Measurements from ENCODE around the gene NMNAT3.

NMNAT3 gene

DNA sequence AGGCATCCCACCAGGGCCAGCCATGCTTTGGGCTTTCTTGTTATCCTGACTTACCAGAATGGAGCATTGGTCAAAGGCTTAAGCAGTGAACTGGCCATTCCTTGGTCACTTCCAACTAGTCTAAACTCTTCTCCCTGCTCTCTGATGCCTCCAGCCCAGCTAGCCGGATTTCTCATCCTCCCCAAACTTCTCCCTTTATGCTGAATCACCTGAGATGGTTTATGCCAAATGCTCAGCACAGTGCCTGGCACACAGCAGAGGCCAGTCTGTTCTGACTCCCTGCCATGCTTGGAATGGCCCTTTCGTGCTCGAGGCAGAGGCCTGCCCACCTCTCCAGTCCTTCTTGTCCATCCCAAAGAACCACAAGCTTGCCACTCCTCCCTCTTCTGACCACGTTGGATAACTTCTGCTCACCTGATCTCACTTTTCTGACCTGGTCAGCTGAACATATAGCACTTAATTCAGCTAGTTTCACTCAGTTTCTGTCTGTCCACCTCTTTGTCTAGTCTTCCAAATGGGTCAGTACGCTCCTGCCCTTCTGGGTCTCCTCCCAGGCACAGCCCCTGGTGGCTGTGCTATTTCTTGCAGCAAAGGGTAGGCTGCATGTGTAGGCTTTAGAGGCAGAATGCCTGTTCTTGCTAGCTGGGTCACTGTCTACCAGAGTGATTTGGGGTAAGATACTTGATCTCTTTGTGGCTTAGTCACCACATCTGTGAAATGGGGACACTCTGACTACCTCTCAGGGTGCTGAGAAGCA is 136.1 kb downstream of the NMNAT3 start:
- DNase-seq (ENCODE audit: low spot score) = no peak

DNA sequence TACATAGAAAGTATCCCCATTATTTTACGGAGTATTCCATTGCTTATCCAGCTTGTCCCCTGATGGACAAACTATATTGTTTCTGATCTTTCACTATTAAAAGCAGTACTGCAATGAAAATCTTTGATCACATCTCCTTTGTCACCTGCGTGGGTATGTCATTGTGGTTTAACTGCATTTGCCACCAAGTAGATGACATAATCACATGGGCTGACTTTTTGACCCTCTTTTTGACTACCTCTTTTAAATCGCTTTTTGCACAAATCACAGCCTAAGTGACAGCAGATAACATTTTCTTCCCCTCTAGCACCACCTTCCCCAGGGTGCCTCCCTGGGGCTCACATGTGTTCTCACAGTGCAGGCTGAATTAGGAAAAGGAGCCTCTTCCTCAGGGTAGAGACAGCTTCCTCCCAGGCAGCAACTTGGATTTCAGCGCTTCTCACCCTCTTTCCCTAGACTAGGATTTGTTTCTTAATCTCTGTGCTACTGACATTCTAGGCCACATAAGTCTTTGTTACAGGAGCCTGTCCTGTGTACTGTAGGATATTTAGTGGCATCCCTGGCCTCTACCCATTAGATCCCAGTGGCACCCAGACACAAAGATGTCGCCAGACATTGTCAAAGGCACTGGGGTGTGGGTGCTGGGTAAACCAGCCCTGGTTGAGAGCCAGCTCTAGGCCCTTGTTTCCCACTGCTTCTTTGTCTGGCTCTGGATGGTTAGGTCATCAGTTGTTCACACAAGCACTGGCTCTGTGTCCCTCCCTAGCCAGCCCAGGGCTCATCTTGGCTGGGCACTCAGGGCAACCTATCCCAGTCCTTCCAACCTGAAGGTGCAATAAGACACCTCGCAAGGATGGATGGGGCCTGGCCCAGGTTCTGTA is 136.9 kb downstream of the NMNAT3 start:
- no peak for DNase-seq (ENCODE audit: low spot score)

- no peak for DNase-seq (ENCODE audit: low spot score)
Measured at GRCh38 chr3:139538733-139539132, 139.0 kb downstream of the NMNAT3 start.

DNA sequence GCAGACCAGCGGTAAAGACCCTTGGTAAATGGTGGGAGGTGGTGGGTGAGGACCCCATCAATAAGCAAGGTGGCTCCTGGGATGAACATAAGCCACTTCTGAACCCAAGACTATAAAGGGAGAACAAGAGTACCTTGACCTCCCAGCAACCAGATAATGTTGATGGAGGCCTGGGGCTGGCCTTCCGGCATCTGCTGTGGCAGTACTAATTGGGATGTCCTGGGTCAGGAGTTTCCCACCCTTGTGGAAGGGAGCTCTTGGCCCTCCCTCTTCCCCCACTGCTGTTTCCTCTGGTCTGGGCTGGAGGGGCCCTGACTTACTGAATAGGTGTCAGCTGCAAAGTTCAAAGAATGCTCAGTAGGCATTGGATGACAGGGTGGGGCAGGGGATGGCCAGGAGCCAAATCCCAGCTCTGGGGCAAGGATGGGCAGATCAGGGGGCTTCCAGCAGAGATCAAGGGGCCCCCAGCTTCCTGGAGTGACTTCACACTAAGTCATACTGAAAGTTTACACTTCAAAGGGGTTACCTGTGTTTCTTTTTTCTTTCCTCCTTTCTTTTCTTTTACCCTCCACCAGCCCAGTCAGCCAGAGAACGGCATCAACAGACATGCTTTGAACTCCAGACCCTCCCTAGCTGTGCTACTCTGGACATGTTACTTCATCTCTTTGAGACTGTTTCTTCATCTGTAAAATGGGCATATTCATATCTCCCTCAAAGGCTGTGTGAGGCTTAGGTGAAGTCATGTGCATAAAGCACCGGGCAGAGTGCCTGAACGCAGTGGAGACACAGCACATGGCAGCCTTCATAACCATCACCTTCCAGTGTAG is 139.8 kb downstream of the NMNAT3 start:
- DNase-seq (ENCODE audit: low spot score) = no peak

- no peak for DNase-seq (ENCODE audit: low spot score)
Measured at GRCh38 chr3:139537361-139537760, 140.4 kb downstream of the NMNAT3 start.

- DNase-seq (ENCODE audit: low spot score) = no peak
Measured at GRCh38 chr3:139534992-139535879, 142.5 kb downstream of the NMNAT3 start.

- no peak for DNase-seq (ENCODE audit: low spot score)
Measured at GRCh38 chr3:139534455-139534812, 143.3 kb downstream of the NMNAT3 start.

- no peak for DNase-seq (ENCODE audit: low spot score)
Measured at GRCh38 chr3:139533781-139534454, 143.9 kb downstream of the NMNAT3 start.

DNA sequence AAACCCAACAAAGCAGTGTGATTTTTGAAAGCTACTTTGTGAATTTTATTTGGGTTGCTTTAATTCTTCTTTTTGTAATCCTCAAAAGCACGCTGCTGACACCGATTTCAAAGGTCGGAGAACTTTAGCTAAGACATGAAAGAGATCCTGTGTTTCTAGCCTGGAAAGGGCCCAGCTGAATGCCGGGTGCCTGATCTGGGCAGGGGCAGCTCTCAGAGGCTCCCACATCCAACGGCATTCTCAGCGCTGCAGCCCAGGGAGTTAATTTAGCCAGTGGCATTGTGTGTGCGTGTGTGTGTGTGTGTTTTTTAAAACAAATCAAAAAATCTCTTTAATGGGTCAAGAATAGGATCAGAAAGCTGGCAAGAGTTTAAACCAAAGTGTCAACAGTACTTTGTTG is 144.8 kb downstream of the NMNAT3 start:
- no peak for DNase-seq (ENCODE audit: low spot score)

- DNase-seq (ENCODE audit: low spot score) = no peak
Measured at GRCh38 chr3:139530717-139531116, 147.1 kb downstream of the NMNAT3 start.

GRCh38 chr3:139529662-139530061 is 148.1 kb downstream of the NMNAT3 start:
- DNase-seq (ENCODE audit: low spot score) = no peak

DNA sequence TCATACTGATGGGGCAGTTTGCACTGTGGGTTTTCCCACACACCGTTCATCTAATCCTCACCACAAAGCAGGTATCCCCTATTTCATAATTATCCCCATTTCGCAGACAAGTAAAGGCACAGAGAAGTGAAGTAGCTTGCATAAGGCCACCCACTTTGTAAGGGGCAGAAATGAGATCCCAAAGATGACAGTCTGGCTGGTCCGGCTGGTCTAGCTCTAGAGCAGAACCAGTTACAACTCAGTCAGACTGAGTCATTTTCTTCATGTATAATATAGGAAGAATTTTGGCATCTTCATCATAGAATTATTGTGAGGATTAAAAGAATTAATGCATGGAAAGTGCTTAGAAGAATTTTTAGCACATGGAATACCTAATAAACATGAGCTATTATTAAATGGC is 148.8 kb downstream of the NMNAT3 start:
- no peak for DNase-seq (ENCODE audit: low spot score)

GRCh38 chr3:139528281-139528680 is 149.5 kb downstream of the NMNAT3 start:
- no peak for DNase-seq (ENCODE audit: low spot score)

GRCh38 chr3:139527265-139527664 is 150.5 kb downstream of the NMNAT3 start:
- DNase-seq (ENCODE audit: low spot score) = no peak

DNA sequence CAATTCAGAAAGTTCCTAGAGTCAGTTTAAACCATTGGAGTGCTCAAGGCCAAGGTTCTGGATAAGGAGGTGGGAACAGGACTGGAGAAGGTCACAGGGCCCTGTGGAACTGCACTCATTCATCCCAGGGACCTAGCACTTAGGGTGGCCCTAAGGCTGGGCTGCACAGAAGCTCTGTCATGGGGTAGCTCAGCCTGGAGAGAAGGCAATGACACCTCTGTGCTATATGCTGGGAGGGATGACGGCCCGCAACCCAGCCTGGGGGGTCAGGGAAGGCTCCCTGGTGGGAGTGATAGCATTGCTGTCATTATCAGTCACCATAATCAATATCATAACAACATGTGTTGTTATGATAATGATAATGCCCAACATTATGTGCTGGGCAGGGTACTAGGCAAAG is 151.6 kb downstream of the NMNAT3 start:
- no peak for DNase-seq (ENCODE audit: low spot score)

DNA sequence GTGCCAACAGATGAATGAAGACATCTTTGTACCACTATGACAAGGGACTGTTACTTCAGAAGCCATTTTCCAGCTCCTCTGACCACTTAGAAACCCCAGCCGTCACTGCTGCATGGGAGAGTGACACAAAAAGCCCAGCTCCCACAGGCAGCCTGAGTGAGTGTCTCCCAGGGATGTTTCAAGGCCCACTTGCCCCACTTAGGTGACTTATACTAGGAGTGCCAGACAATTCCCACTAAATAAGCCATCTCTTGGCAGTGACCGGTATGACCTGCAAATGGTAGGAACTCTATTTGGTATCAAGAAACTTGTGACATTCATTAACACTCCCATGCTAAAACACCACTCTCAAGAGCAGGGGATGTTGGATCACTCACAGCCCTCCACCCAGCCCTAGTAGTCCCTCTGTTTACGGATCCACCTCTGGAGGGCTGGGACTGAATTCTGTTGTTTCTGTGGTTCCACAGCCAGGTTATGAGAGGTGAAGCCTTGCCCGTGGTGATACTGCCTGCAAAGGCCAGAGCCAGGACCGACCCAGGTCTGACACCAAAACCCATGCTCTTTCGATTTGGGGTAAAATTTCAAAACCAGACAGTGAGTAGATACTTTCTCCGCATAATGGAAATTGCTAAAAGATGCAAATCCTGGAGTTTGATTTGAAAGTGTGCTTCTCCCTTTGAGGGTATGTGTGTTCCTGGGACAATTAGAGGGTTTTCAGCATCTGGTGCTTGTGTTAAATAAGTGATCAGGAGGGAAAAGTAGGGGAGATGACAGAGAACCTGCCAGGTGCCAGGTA is 152.7 kb downstream of the NMNAT3 start:
- DNase-seq (ENCODE audit: low spot score) = no peak

GRCh38 chr3:139523718-139524117 is 154.1 kb downstream of the NMNAT3 start:
- DNase-seq (ENCODE audit: low spot score) = peak; percentile 5

GRCh38 chr3:139523166-139523565 is 154.6 kb downstream of the NMNAT3 start:
- DNase-seq (ENCODE audit: low spot score) = peak; percentile 2

DNA sequence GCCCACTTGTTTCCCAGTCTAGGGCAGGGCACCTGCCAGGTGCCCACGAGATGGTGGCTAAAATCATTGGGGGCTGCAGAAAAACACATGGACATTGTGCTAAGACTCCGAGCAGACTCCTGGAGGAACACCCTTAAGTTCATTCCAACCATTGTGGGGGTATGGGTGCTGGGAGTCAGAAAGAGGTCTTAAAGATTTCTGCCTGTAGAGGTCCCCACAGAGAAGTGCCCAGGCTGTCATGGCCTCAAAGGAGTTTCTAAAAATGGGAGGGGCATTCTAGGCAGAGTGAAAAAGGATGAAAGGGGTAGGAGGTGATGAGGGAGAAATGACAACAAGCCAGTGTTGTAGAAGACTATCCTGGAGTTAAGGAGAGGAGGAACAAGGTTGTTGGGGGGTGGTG is 155.4 kb downstream of the NMNAT3 start:
- peak; percentile 13 for DNase-seq (ENCODE audit: low spot score)

DNA sequence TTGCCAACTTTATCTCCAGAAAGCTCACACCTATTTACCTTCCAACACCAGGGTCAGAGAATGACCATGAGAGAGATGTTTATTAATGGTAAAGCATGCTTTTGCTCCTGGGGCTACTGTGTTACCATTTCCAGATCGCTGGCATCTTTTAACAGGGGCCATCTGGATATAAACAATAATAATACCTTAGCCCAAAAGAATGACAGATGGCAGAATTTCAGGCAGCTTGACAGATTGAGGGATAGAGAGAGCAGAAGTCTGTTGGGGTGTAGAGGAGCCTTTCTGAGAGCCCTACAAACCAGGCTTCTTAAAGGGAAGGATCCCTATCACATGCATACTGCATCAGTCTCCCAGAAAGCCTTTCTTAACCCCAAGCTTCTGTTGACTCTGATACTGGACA is 156.0 kb downstream of the NMNAT3 start:
- DNase-seq (ENCODE audit: low spot score) = no peak

Data from D341Med (cell line).